Naive B cell (primary cell): ENCODE measurements around the gene ST7. TPM values are rescaled to one million over a fixed set of nuclear protein-coding genes. Genes with fewer than 3 reads are reported as not detected.

Source experiments
- ATAC-seq, 2 donors: fragments of 150-1000 bp; cut with Tn5 transposase; 2 replicates each; pipeline ENCODE4 v1.10.0; 2021; ENCODE audit warnings: low read depth in 2 of 2, mild to moderate bottlenecking in 2 of 2, moderate library complexity in 2 of 2
- DNase-seq: peaks from one replicate; pipeline ENCODE4 v3.0.0; 2022
- H3K27ac Mint-ChIP-seq, 6 donors: one replicate each; pipeline ENCODE4 v1.8.0; 2020 to 2022; ENCODE audit warnings: mild to moderate bottlenecking in 6 of 6, mixed read lengths in 6 of 6, moderate library complexity in 5 of 6, inconsistent platforms in 2 of 6
- H3K27me3 Mint-ChIP-seq, 3 donors: one replicate each; pipeline ENCODE4 v1.8.0; 2021 to 2022; ENCODE audit warnings: mixed read lengths in 3 of 3, mild to moderate bottlenecking in 1 of 3
- H3K36me3 Mint-ChIP-seq, 2 donors: one replicate each; pipeline ENCODE4 v1.8.0; 2020 to 2022; ENCODE audit warnings: mixed read lengths in 2 of 2, inconsistent platforms in 1 of 2, mild to moderate bottlenecking in 1 of 2
- H3K4me1 Mint-ChIP-seq, 3 donors: one replicate each; pipeline ENCODE4 v1.8.0; 2020 to 2022; ENCODE audit warnings: mixed read lengths in 3 of 3, inconsistent platforms in 1 of 3, mild to moderate bottlenecking in 1 of 3, moderate library complexity in 1 of 3
- H3K4me3 Mint-ChIP-seq, 8 donors: one replicate each; pipeline ENCODE4 v1.8.0; 2020 to 2022; ENCODE audit warnings: mild to moderate bottlenecking in 8 of 8, mixed read lengths in 8 of 8, moderate library complexity in 8 of 8, inconsistent platforms in 2 of 8
- H3K9me3 Mint-ChIP-seq, 7 donors: one replicate each; pipeline ENCODE4 v1.8.0; 2020 to 2022; ENCODE audit warnings: mixed read lengths in 7 of 7, mild to moderate bottlenecking in 5 of 7, inconsistent platforms in 2 of 7, moderate library complexity in 1 of 7
- polyA plus RNA-seq, 6 donors: library from polyadenylated mRNA; unstranded; fragments of 300-500 nt; fragmentation: Illumina TruSeq; gene quantifications; one replicate each; pipeline ENCODE4 v1.2.3, GENCODE V29; 2021; ENCODE audit warnings: low read depth in 6 of 6

ST7 gene
- polyA plus RNA-seq, 6 donors from 2014 or later = 0.49 to 3.7 (median 0.63) TPM; not detected in 1

DNA sequence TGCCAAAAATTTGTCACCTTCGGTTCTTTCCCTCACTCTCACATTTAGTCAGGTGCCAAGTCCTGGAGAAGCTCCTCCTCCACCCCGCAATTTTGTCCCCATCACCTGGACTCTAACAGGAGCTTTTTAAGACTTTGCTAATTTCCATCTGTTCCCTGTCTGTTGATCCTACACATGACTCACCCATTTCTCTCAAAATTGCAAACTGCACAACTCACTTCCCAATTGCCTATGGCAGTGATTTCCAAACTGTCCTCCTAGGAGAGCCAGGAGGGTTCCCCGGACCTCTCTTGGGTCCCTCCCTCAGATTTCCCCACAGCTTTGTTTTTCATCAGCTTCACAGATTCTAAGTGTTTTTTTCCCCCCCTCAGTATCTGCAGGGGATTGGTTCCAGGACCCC is 249.2 kb downstream of the ST7 start:
- no peak overlapping the region for H3K4me3 Mint-ChIP-seq
- no peaks in the 10 kb centered on the region for H3K4me1 Mint-ChIP-seq
- no peaks in the 10 kb centered on the region for H3K9me3 Mint-ChIP-seq
- DNase-seq (no peak), ATAC-seq (no peak)
- no peaks in the 10 kb centered on the region for H3K36me3 Mint-ChIP-seq
- no peak overlapping the region for H3K27ac Mint-ChIP-seq
- H3K27me3 Mint-ChIP-seq = no peaks in the 10 kb centered on the region

GRCh38 chr7:117203205-117203604 is 249.9 kb downstream of the ST7 start:
- Mint-ChIP-seq H3K9me3 (no peaks in the 10 kb centered on the region), H3K27ac (no peak overlapping the region), H3K27me3 (no peaks in the 10 kb centered on the region), H3K4me1 (no peaks in the 10 kb centered on the region), H3K36me3 (no peaks in the 10 kb centered on the region), H3K4me3 (no peak overlapping the region)
- ATAC-seq (no peak), DNase-seq (no peak)

DNA sequence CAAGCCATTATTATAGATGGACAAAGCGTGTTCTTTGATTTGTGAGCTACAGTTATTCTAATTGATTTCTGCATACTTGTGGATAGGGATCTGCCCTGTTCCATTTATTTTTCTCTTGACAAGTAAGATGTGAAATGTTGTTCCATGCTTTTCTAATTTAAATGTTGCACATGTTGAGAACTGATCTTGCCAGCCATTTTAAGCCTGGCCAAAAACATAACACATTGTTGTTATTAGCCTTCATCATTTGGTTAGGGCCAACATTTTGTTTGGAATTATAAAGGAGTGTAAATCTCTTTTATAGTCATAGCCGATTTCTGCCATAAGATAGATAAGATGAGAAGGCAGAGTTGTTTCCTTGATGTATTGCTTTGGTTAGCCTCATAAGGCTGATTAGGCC is 252.6 kb downstream of the ST7 start:
- H3K4me3 Mint-ChIP-seq = no peak overlapping the region
- no peak for ATAC-seq

DNA sequence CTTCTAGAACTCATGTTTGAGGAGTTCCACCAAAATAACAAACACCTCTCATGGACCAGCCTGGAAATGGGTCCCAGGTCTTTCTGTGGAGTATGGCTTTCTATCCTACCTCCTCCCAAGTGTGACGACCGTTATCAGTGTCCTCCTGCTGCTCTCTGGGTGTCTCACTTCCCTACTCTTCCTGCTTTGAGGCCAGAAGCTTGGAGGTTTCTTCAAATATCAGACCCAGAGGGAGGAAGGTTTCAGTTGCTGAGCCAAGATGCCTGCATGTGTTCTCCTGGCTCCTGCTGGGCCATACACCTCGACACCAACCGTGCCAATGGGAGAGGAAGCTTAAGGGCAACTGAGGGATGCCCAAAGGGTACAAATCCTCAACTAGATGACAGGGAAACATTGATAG is 255.0 kb downstream of the ST7 start:
- Mint-ChIP-seq H3K4me1 (no peaks in the 10 kb centered on the region), H3K27ac (no peak overlapping the region), H3K4me3 (no peak overlapping the region), H3K36me3 (no peaks in the 10 kb centered on the region), H3K9me3 (no peaks in the 10 kb centered on the region), H3K27me3 (no peaks in the 10 kb centered on the region)
- ATAC-seq (no peak), DNase-seq (no peak)

More for the DNA sequence above, 252.6 kb downstream of the ST7 start:
- Mint-ChIP-seq H3K4me1 (no peaks in the 10 kb centered on the region), H3K9me3 (no peaks in the 10 kb centered on the region), H3K27ac (no peak overlapping the region), H3K27me3 (no peaks in the 10 kb centered on the region), H3K36me3 (no peaks in the 10 kb centered on the region)
- DNase-seq = no peak

- Mint-ChIP-seq H3K9me3 (no peaks in the 10 kb centered on the region), H3K4me1 (no peaks in the 10 kb centered on the region), H3K27ac (peak overlapping the region in 2 of 6 donors; percentile 12 to 47), H3K27me3 (no peaks in the 10 kb centered on the region), H3K4me3 (no peak overlapping the region), H3K36me3 (no peaks in the 10 kb centered on the region)
- ATAC-seq = no peak
- DNase-seq = no peak
Measured at GRCh38 chr7:117210397-117210796, 257.1 kb downstream of the ST7 start.

DNA sequence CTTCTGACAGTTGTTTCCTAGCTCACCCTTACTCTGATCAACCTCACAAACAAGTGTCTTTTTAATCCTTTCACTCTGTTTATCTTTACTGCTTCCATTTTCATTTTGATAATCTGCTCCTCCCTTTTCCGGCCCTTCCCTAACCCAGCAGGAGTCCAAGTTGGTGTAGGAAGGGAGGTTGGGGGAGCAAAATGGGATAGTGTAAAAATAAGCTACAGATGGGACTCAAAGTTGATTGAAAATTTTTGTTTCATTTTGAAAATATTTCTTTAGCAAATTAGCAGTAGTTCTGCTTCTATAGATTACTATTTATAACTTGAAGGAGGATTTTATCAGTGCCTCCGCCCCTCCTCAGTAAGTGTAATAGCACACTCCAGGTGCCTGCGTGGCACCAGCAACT is 257.6 kb downstream of the ST7 start:
- no peaks in the 10 kb centered on the region for H3K36me3 Mint-ChIP-seq
- H3K27me3 Mint-ChIP-seq = no peaks in the 10 kb centered on the region
- ATAC-seq (no peak), DNase-seq (no peak)
- no peak overlapping the region for H3K4me3 Mint-ChIP-seq
- no peaks in the 10 kb centered on the region for H3K4me1 Mint-ChIP-seq
- H3K9me3 Mint-ChIP-seq = no peaks in the 10 kb centered on the region
- no peak overlapping the region for H3K27ac Mint-ChIP-seq

DNA sequence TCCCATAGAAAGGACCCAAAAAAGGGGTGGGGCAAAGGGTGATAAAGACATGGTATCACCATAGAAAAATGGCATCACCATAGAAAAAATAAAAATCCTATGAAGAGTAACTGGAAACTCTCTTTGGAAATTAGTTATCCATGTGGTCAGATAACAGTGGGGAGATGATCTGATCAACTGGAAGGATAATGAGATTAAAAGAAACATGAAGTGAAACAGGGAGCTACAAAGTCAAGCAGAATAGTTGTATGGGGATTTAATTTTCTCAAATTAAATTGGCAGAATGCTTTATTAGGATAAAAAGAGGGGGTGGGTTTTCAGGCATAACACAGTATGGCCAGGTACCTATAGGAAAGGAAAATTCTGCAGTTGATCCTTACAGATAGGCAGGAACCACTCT is 258.3 kb downstream of the ST7 start:
- no peak overlapping the region for H3K27ac Mint-ChIP-seq

DNA sequence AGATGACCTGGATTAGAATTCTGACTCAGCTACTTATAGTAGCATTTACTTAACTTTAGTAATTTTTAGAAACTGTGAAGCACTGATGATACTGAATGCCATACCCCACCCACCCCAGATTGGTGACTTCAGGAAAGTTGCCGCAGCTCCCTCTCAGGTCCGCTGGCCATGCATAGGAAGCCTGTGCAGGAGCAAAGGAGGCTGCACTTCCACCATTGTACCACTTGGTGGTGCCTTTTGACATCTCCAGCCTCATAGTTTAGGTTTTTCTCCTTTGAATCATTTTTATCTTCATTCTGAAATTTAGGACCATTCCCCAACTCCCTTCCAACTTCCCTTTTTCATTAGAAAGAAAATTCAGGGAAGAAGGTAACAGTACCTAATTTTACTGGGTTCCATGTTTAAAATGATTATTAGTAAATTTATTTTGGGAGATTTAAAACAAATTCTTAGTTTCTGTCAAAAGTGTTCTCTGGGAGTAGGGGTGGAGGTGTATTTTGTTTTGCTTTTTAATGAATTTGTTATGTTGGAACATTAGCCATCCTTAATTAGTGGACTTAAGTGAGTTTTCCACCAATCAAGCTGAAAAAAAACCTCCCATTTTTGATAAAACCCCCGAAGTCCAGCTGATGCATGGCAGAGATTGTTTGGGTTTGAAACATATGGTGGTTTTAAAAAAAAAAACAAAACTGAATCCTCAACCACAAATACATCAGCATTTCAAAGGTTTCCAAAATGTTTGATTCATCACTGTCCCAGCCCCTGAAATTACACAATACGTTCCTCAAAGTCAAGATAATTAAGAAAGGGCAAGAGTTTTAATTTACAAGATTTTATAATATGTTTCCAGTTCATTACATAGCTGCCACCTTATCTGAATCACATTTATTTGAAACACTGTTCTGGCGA is 259.9 kb downstream of the ST7 start:
- no peaks in the 10 kb centered on the region for H3K9me3 Mint-ChIP-seq
- no peaks in the 10 kb centered on the region for H3K27me3 Mint-ChIP-seq
- ATAC-seq (peak; percentile 40 to 43), DNase-seq (peak; percentile 3)
- H3K27ac Mint-ChIP-seq = no peak overlapping the region
- no peaks in the 10 kb centered on the region for H3K4me1 Mint-ChIP-seq
- H3K4me3 Mint-ChIP-seq = no peak overlapping the region
- H3K36me3 Mint-ChIP-seq = no peaks in the 10 kb centered on the region

More for the DNA sequence above, 258.3 kb downstream of the ST7 start:
- DNase-seq = no peak
- Mint-ChIP-seq H3K4me1 (no peaks in the 10 kb centered on the region), H3K9me3 (no peaks in the 10 kb centered on the region), H3K36me3 (no peaks in the 10 kb centered on the region), H3K4me3 (no peak overlapping the region), H3K27me3 (no peaks in the 10 kb centered on the region)
- ATAC-seq = no peak

GRCh38 chr7:117216010-117216409 is 262.7 kb downstream of the ST7 start:
- no peaks in the 10 kb centered on the region for H3K36me3 Mint-ChIP-seq
- H3K27me3 Mint-ChIP-seq = no peaks in the 10 kb centered on the region
- no peak overlapping the region for H3K27ac Mint-ChIP-seq
- H3K9me3 Mint-ChIP-seq = no peaks in the 10 kb centered on the region
- ATAC-seq = no peak
- H3K4me3 Mint-ChIP-seq = no peak overlapping the region
- H3K4me1 Mint-ChIP-seq = no peaks in the 10 kb centered on the region
- DNase-seq = no peak

DNA sequence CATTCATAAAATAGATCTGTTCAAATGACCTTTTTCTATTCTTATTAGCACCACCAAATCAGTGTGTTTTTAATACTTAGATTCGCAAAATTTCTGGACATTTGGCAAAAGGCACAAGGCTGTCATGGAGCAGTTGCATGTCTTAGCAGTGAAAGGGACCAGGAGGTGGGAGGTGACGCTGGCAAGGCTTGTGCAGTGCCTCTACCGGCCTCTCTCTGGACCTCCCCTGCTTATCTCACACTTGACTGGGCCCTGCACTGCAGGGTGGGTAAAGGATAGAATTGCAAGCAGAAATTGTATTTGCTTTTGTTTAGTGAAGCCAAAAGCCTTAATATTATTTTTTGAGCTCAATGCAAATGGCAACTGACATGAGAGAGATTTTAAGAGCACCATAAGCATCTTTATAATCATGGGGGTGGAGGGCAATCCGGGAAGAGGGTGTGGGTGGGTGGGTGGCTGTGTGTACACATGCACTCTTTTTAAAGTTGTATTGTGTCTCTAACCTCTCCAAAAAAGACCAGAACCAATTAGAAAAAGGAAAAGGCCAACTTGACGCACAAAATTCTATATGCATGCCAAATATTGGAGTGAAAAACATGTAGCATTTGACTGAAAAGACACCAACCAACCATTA is 263.3 kb downstream of the ST7 start:
- Mint-ChIP-seq H3K4me1 (no peaks in the 10 kb centered on the region), H3K27ac (no peak overlapping the region), H3K27me3 (no peaks in the 10 kb centered on the region), H3K36me3 (no peaks in the 10 kb centered on the region), H3K4me3 (no peak overlapping the region), H3K9me3 (no peaks in the 10 kb centered on the region)
- no peak for ATAC-seq
- DNase-seq = no peak

DNA sequence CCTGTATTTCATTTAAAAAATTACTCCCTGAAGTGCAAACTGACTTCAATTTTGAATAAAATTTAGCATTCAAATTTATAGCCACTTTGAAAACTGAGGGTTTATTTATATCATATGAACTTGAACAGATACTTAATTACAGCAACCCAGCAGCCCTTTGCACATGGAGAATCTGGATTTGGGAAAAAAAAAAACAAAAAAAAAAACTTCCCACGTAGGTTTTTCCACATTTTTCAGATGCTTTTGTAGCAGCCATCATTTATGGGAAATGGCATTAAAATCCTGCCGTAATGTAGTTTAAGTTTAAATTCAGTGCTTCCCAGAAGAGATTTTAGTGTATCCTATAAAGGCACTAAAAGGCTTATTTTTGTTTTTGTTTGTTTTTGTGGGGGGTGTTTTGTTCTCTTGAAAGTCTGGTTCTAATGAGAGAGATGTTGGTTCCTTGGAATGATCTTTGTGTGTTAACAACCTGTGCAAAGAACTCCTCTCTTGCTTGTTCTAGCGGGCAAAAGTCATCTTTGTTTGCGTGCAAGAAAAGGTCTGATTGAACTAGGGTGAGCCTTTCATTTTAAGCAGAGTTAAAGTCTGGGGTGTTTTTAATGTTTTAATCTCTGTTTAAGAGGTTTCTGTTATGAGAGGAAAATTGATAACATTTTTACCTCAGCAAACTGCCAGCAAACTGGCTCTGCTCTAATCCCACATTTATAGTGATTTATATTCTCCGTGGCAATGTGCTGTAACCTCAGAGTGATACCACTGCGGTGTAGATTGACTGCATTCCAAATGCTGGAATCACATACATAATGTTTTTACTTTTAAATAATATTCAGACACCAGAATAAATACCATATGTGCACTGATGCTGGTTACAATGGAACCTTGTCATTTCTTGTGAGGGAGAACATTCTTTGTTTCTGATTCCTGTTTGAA is 264.1 kb downstream of the ST7 start:
- Mint-ChIP-seq H3K4me1 (no peaks in the 10 kb centered on the region), H3K9me3 (no peaks in the 10 kb centered on the region), H3K27me3 (no peaks in the 10 kb centered on the region), H3K27ac (no peak overlapping the region), H3K36me3 (no peaks in the 10 kb centered on the region), H3K4me3 (no peak overlapping the region)
- DNase-seq = no peak
- no peak for ATAC-seq

GRCh38 chr7:117218700-117219099 is 265.4 kb downstream of the ST7 start:
- DNase-seq = no peak
- Mint-ChIP-seq H3K36me3 (no peaks in the 10 kb centered on the region), H3K4me1 (no peaks in the 10 kb centered on the region), H3K9me3 (no peaks in the 10 kb centered on the region), H3K27ac (no peak overlapping the region), H3K27me3 (no peaks in the 10 kb centered on the region), H3K4me3 (no peak overlapping the region)
- no peak for ATAC-seq

DNA sequence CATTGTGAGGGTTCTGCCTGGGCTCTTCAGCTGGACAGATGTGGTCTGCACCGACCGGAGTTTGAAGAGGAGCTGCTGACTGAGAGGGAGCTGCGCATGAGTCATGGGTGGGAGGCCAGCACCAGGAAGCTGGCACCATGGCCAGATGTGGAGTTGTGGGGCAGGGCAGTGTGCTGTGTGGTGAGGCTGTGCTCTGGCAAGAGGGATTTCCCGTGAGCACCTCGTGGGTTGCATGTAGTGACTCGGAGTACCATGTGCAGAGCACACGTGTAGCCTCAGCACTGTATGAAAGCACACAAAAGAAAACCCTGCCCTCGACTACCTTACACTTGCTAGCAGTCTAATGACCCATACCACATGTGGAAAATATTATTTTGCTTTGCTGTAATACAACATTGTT is 266.2 kb downstream of the ST7 start:
- no peak overlapping the region for H3K4me3 Mint-ChIP-seq
- no peaks in the 10 kb centered on the region for H3K36me3 Mint-ChIP-seq
- DNase-seq = no peak
- no peaks in the 10 kb centered on the region for H3K27me3 Mint-ChIP-seq
- peak overlapping the region in 1 of 6 donors; percentile 4 for H3K27ac Mint-ChIP-seq
- ATAC-seq = no peak
- no peaks in the 10 kb centered on the region for H3K4me1 Mint-ChIP-seq
- no peaks in the 10 kb centered on the region for H3K9me3 Mint-ChIP-seq
